OCI-LY3 (cell line): ENCODE measurements around the gene PCSK2.

Source experiments
- H2AFZ ChIP-seq: fragments of 200-600, 300-600 bp; shearing (Covaris generic); 2 replicates; pipeline ENCODE4 v1.6.0; 2014; ENCODE audit warnings: antibody characterized with exemption, low read depth, low read length
- H3K27ac ChIP-seq: fragments of 200-600, 300-600 bp; sonication (generic); 2 replicates; pipeline ENCODE4 v1.5.1; 2014; ENCODE audit warnings: mild to moderate bottlenecking, low read length, moderate library complexity, mixed read lengths
- H3K27me3 ChIP-seq: fragments of 200-600, 300-600 bp; sonication (generic); 2 replicates; pipeline ENCODE4 v1.6.1; 2014; ENCODE audit warnings: low read depth, low read length, mixed read lengths
- H3K36me3 ChIP-seq: fragments of 200-600, 300-600 bp; sonication (generic); replicated peaks from 2 replicates; pipeline ENCODE3; 2014; ENCODE audit warnings: low read depth, low read length, mixed read lengths
- H3K4me1 ChIP-seq: fragments of 300-600, 200-600 bp; sonication (generic); 2 replicates; pipeline ENCODE4 v1.6.1; 2014; ENCODE audit warnings: low read length, mixed read lengths
- H3K4me2 ChIP-seq: fragments of 200-600, 300-600 bp; sonication (generic); 2 replicates; pipeline ENCODE4 v1.6.1; 2014; ENCODE audit warnings: low read length, mixed read lengths
- H3K4me3 ChIP-seq: fragments of 300-600, 200-600 bp; sonication (generic); 2 replicates; pipeline ENCODE4 v1.5.1; 2014; ENCODE audit warnings: antibody characterized with exemption, mild to moderate bottlenecking, low read length, moderate library complexity
- H3K79me2 ChIP-seq: fragments of 300-600, 200-600 bp; shearing (Covaris generic); 2 replicates; pipeline ENCODE4 v1.6.1; 2014; ENCODE audit warnings: mild to moderate bottlenecking, low read length, mixed read lengths
- H3K9ac ChIP-seq: fragments of 300-600, 200-600 bp; shearing (Covaris generic); 2 replicates; pipeline ENCODE4 v1.6.0; 2014; ENCODE audit warnings: mild to moderate bottlenecking, low read length, moderate library complexity
- H3K9me3 ChIP-seq: fragments of 200-600, 300-600 bp; shearing (Covaris generic); 2 replicates; pipeline ENCODE4 v1.6.1; 2014; ENCODE audit warnings: low read length, mixed read lengths; ENCODE audit not compliant: insufficient read depth
- H4K20me1 ChIP-seq: fragments of 200-600, 300-600 bp; sonication (generic); 2 replicates; pipeline ENCODE4 v1.6.1; 2016; ENCODE audit warnings: low read length, mixed read lengths; ENCODE audit not compliant: insufficient read depth
- CTCF ChIP-seq: fragments of 200-600, 300-600 bp; sonication (generic); IDR thresholded peaks from 2 replicates; pipeline ENCODE4 v1.5.1; 2014; ENCODE audit warnings: antibody characterized with exemption, low read length, low read depth
- EZH2phosphoT487 ChIP-seq: fragments of 200-600 bp; shearing (Covaris generic); IDR thresholded peaks from 2 replicates; pipeline ENCODE4 v1.6.1; 2018; ENCODE audit warnings: antibody characterized with exemption, mixed run types, low read depth

Gene PCSK2

GRCh38 chr20:17504898-17505635 lies 278.2 kb downstream of the PCSK2 start:
- H3K4me3 ChIP-seq, result peak overlapping the region; percentile 83
- H3K79me2 ChIP-seq, result no peaks in the 10 kb centered on the region
- no peak overlapping the region for H3K27ac ChIP-seq
- H3K9me3 ChIP-seq, result no peaks in the 10 kb centered on the region
- H3K9ac ChIP-seq, result peak overlapping the region; percentile 53
- H3K4me1 ChIP-seq, result peaks cover 11% of the 10 kb centered on the region
- peak overlapping the region; percentile 99 for H3K4me2 ChIP-seq
- no peaks in the 10 kb centered on the region for H3K36me3 ChIP-seq
- H2AFZ ChIP-seq, result peak overlapping the region; percentile 59
- H3K27me3 ChIP-seq, result peaks cover 34% of the 10 kb centered on the region
- TF ChIP-seq EZH2phosphoT487, result no peak
- peak; percentile 84 for TF ChIP-seq CTCF
- no peaks in the 10 kb centered on the region for H4K20me1 ChIP-seq

- H3K4me1 ChIP-seq, result peaks cover 11% of the 10 kb centered on the region
- peak overlapping the region; percentile 83 for H3K4me3 ChIP-seq
- peaks cover 39% of the 10 kb centered on the region for H3K27me3 ChIP-seq
- TF ChIP-seq EZH2phosphoT487 (no peak), CTCF (no peak)
- no peaks in the 10 kb centered on the region for H3K79me2 ChIP-seq
- H4K20me1 ChIP-seq, result no peaks in the 10 kb centered on the region
- H3K27ac ChIP-seq, result no peak overlapping the region
- peak overlapping the region; percentile 59 for H2AFZ ChIP-seq
- no peaks in the 10 kb centered on the region for H3K9me3 ChIP-seq
- H3K4me2 ChIP-seq, result peak overlapping the region; percentile 99
- H3K36me3 ChIP-seq, result no peaks in the 10 kb centered on the region
- peak overlapping the region; percentile 53 for H3K9ac ChIP-seq
Observed at GRCh38 chr20:17505636-17506517, 279.0 kb downstream of the PCSK2 start.

- Histone ChIP-seq H3K4me3 (no peak overlapping the region), H3K4me1 (peaks cover 11% of the 10 kb centered on the region), H3K36me3 (no peaks in the 10 kb centered on the region), H3K4me2 (no peak overlapping the region), H3K9ac (no peak overlapping the region), H4K20me1 (no peaks in the 10 kb centered on the region), H2AFZ (no peak overlapping the region), H3K9me3 (no peaks in the 10 kb centered on the region), H3K79me2 (no peaks in the 10 kb centered on the region), H3K27ac (no peak overlapping the region), H3K27me3 (peaks cover 40% of the 10 kb centered on the region)
- TF ChIP-seq CTCF, result no peak
- TF ChIP-seq EZH2phosphoT487, result no peak
Observed at GRCh38 chr20:17507032-17507431, 280.2 kb downstream of the PCSK2 start.

- H3K4me3 ChIP-seq, result no peak overlapping the region
- H2AFZ ChIP-seq, result no peak overlapping the region
- no peaks in the 10 kb centered on the region for H3K36me3 ChIP-seq
- H3K27ac ChIP-seq, result no peak overlapping the region
- H3K79me2 ChIP-seq, result no peaks in the 10 kb centered on the region
- H3K27me3 ChIP-seq, result peaks cover 35% of the 10 kb centered on the region
- no peak overlapping the region for H3K9ac ChIP-seq
- H3K4me2 ChIP-seq, result no peak overlapping the region
- H4K20me1 ChIP-seq, result no peaks in the 10 kb centered on the region
- H3K9me3 ChIP-seq, result no peaks in the 10 kb centered on the region
- TF ChIP-seq CTCF, result no peak
- no peak for TF ChIP-seq EZH2phosphoT487
- peaks cover 11% of the 10 kb centered on the region for H3K4me1 ChIP-seq
Observed at GRCh38 chr20:17507531-17507930, 280.7 kb downstream of the PCSK2 start.
